ENCODE results near the gene KCNIP4.

DNA sequence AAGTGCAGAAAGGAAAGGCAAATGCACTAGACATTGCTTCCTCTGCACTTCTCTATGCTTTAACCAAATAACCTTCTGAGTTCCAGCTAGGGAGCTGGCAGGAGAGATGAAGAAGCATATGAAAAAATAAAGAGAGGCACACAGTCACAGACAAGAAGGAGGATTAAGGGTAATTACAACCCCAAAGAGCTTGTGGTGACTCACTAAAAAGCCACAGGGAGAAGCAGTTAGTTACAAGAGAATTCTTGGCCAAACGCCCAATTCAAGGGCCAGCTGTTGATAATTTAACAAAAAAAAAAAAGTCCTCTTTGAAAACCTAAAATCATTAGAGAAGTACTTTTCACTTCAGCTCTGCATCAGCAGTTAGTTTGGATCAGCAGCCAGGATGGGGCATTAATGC lies 478.0 kb downstream of the KCNIP4 start:
- TF ChIP-seq, protein P1, sequence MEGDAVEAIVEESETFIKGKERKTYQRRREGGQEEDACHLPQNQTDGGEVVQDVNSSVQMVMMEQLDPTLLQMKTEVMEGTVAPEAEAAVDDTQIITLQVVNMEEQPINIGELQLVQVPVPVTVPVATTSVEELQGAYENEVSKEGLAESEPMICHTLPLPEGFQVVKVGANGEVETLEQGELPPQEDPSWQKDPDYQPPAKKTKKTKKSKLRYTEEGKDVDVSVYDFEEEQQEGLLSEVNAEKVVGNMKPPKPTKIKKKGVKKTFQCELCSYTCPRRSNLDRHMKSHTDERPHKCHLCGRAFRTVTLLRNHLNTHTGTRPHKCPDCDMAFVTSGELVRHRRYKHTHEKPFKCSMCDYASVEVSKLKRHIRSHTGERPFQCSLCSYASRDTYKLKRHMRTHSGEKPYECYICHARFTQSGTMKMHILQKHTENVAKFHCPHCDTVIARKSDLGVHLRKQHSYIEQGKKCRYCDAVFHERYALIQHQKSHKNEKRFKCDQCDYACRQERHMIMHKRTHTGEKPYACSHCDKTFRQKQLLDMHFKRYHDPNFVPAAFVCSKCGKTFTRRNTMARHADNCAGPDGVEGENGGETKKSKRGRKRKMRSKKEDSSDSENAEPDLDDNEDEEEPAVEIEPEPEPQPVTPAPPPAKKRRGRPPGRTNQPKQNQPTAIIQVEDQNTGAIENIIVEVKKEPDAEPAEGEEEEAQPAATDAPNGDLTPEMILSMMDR (IDR thresholded peaks at IDR 0.05): no peak
- no peak for TF ChIP-seq POLR2A (IDR thresholded peaks at IDR 0.05)
